Ectodermal cell (in vitro differentiated cells): Measurements from ENCODE around the gene ZKSCAN2.
A peak's percentile ranks its signal among the peaks of the same experiment; 100 is the strongest.

Experiments used
- H3K27ac ChIP-seq: 2 replicates; pipeline ENCODE4 v1.7.0; 2013; ENCODE audit warnings: mild to moderate bottlenecking, low read depth, low read length; ENCODE audit not compliant: insufficient read depth, poor library complexity, severe bottlenecking
- H3K27me3 ChIP-seq: 2 replicates; pipeline ENCODE4 v1.7.0; 2013; ENCODE audit warnings: mild to moderate bottlenecking, low read length; ENCODE audit not compliant: insufficient read depth, control insufficient read depth, poor library complexity, severe bottlenecking
- H3K36me3 ChIP-seq: one replicate; pipeline ENCODE4 v1.7.0; 2013; ENCODE audit warnings: low read length; ENCODE audit not compliant: control insufficient read depth, insufficient read depth
- H3K4me1 ChIP-seq: one replicate; pipeline ENCODE4 v1.7.0; 2013; ENCODE audit warnings: low read length; ENCODE audit not compliant: control insufficient read depth, insufficient read depth
- H3K4me3 ChIP-seq: 2 replicates; pipeline ENCODE4 v1.7.0; 2013; ENCODE audit warnings: low read depth, low read length, control low read depth; ENCODE audit not compliant: insufficient read depth
- H3K9me3 ChIP-seq: 2 replicates; pipeline ENCODE4 v1.7.0; 2013; ENCODE audit warnings: mild to moderate bottlenecking, low read length, moderate library complexity; ENCODE audit not compliant: control insufficient read depth
- WGBS, 2 experiments: methylation state at CpG; one replicate each; pipeline ENCODE4 v1.1.7; 2013; ENCODE audit warnings: missing lambda C conversion rate in 2 of 2; 5-methylcytosine and 5-hydroxymethylcytosine counted together

Gene ZKSCAN2

GRCh38 chr16:25265968-25266367 is 8.3 kb upstream of the ZKSCAN2 start:
- 95 to 100% methylated on average over 2 of the region's 2 CpGs for WGBS, 2 experiments
- H3K27me3 ChIP-seq = no peaks in the 10 kb centered on the region
- no peaks in the 10 kb centered on the region for H3K9me3 ChIP-seq
- H3K4me1 ChIP-seq = no peaks in the 10 kb centered on the region
- H3K36me3 ChIP-seq = no peaks in the 10 kb centered on the region
- H3K4me3 ChIP-seq = no peak overlapping the region
- no peak overlapping the region for H3K27ac ChIP-seq

GRCh38 chr16:25264597-25264996 is 7.0 kb upstream of the ZKSCAN2 start:
- no peaks in the 10 kb centered on the region for H3K36me3 ChIP-seq
- H3K4me3 ChIP-seq = no peak overlapping the region
- 100% methylated on average over 1 of the region's 2 CpGs for WGBS, 2 experiments

GRCh38 chr16:25260416-25260815 is 2.8 kb upstream of the ZKSCAN2 start:
- H3K36me3 ChIP-seq = no peaks in the 10 kb centered on the region
- H3K27me3 ChIP-seq = no peaks in the 10 kb centered on the region
- H3K4me3 ChIP-seq = no peak overlapping the region
- WGBS, 2 experiments = 76 to 79% methylated on average over 5 of the region's 5 CpGs
- peaks cover 8% of the 10 kb centered on the region for H3K4me1 ChIP-seq
- H3K9me3 ChIP-seq = no peaks in the 10 kb centered on the region
- no peak overlapping the region for H3K27ac ChIP-seq

More at GRCh38 chr16:25264597-25264996, 7.0 kb upstream of the ZKSCAN2 start:
- no peaks in the 10 kb centered on the region for H3K27me3 ChIP-seq
- H3K9me3 ChIP-seq = no peaks in the 10 kb centered on the region
- H3K27ac ChIP-seq = no peak overlapping the region
- H3K4me1 ChIP-seq = no peaks in the 10 kb centered on the region

- Histone ChIP-seq H3K27ac (no peak overlapping the region), H3K4me3 (peak overlapping the region; percentile 86), H3K9me3 (no peaks in the 10 kb centered on the region), H3K36me3 (peaks cover 3% of the 10 kb centered on the region), H3K4me1 (peaks cover 8% of the 10 kb centered on the region), H3K27me3 (no peaks in the 10 kb centered on the region)
- whole genome bisulfite sequencing, 2 experiments = 17 to 18% methylated on average over 4 of the region's 4 CpGs
These were observed 1.2 kb upstream of the ZKSCAN2 start for GRCh38 chr16:25258861-25259179.

GRCh38 chr16:25257956-25258860 is 563 bp upstream of the ZKSCAN2 start:
- 2% methylated on average over 58 of the region's 58 CpGs for WGBS, 2 experiments
- peaks cover 8% of the 10 kb centered on the region for H3K4me1 ChIP-seq
- peaks cover 3% of the 10 kb centered on the region for H3K36me3 ChIP-seq

GRCh38 chr16:25256695-25257469 is 763 bp downstream of the ZKSCAN2 start:
- peak overlapping the region; percentile 97 for H3K27ac ChIP-seq
- no peaks in the 10 kb centered on the region for H3K9me3 ChIP-seq
- peaks cover 12% of the 10 kb centered on the region for H3K36me3 ChIP-seq
- peak overlapping the region; percentile 86 for H3K4me3 ChIP-seq
- H3K27me3 ChIP-seq = no peaks in the 10 kb centered on the region
- WGBS, 2 experiments = 1% methylated on average over 24 of the region's 24 CpGs
- peaks cover 8% of the 10 kb centered on the region for H3K4me1 ChIP-seq

More at GRCh38 chr16:25257956-25258860, 563 bp upstream of the ZKSCAN2 start:
- Histone ChIP-seq H3K4me3 (peak overlapping the region; percentile 86), H3K27me3 (no peaks in the 10 kb centered on the region), H3K9me3 (no peaks in the 10 kb centered on the region), H3K27ac (peak overlapping the region; percentile 97)

GRCh38 chr16:25253322-25253721 is 4.3 kb downstream of the ZKSCAN2 start:
- WGBS, 2 experiments = 87 to 93% methylated on average over 2 of the region's 2 CpGs
- H3K36me3 ChIP-seq = peaks cover 26% of the 10 kb centered on the region

GRCh38 chr16:25250467-25250866 is 7.2 kb downstream of the ZKSCAN2 start:
- H3K9me3 ChIP-seq = no peaks in the 10 kb centered on the region
- no peaks in the 10 kb centered on the region for H3K27me3 ChIP-seq
- no peak overlapping the region for H3K4me3 ChIP-seq
- H3K27ac ChIP-seq = no peak overlapping the region
- no peaks in the 10 kb centered on the region for H3K4me1 ChIP-seq
- H3K36me3 ChIP-seq = peaks cover 47% of the 10 kb centered on the region
- WGBS, 2 experiments = 98% methylated on average over 2 of the region's 2 CpGs

More at GRCh38 chr16:25253322-25253721, 4.3 kb downstream of the ZKSCAN2 start:
- Histone ChIP-seq H3K27ac (no peak overlapping the region), H3K27me3 (no peaks in the 10 kb centered on the region), H3K4me3 (no peak overlapping the region), H3K9me3 (no peaks in the 10 kb centered on the region), H3K4me1 (peaks cover 8% of the 10 kb centered on the region)

- WGBS, 2 experiments = 88 to 91% methylated on average over 3 of the region's 3 CpGs
These were observed 21.7 kb downstream of the ZKSCAN2 start for GRCh38 chr16:25235991-25236390.

GRCh38 chr16:25228372-25228771 is 29.3 kb downstream of the ZKSCAN2 start:
- H3K36me3 ChIP-seq = no peaks in the 10 kb centered on the region
- H3K27me3 ChIP-seq = no peaks in the 10 kb centered on the region
- no peak overlapping the region for H3K27ac ChIP-seq
- no peaks in the 10 kb centered on the region for H3K4me1 ChIP-seq
- WGBS, 2 experiments = 88 to 89% methylated on average over 10 of the region's 10 CpGs
- H3K4me3 ChIP-seq = no peak overlapping the region
- H3K9me3 ChIP-seq = no peaks in the 10 kb centered on the region

More at GRCh38 chr16:25235991-25236390, 21.7 kb downstream of the ZKSCAN2 start:
- Histone ChIP-seq H3K36me3 (peaks cover 24% of the 10 kb centered on the region), H3K9me3 (no peaks in the 10 kb centered on the region), H3K4me1 (no peaks in the 10 kb centered on the region), H3K27ac (peak overlapping the region; percentile 26), H3K4me3 (no peak overlapping the region), H3K27me3 (no peaks in the 10 kb centered on the region)
